K562 (cell line): Measurements from ENCODE around the gene ZNF487. TPM values are rescaled to one million over a fixed set of nuclear protein-coding genes. Genes with fewer than 3 reads are reported as not detected.

ENCODE experiments used
- DMBX1 ChIP-seq: fragments of 250-450 bp; sonication (Bioruptor Pico); IDR thresholded peaks from 2 replicates; pipeline ENCODE4 v1.8.0; 2022; ENCODE audit warnings: inconsistent platforms, mild to moderate bottlenecking, moderate library complexity, borderline replicate concordance
- E2F3 ChIP-seq: fragments of 250-450 bp; sonication (Bioruptor Pico); IDR thresholded peaks from 2 replicates; pipeline ENCODE4 v1.4.0; 2020; ENCODE audit warnings: mild to moderate bottlenecking
- EP400 ChIP-seq: fragments of 450-650 bp; IDR thresholded peaks from 2 replicates; pipeline ENCODE4 v1.6.1; 2017; ENCODE audit warnings: antibody characterized with exemption, mild to moderate bottlenecking, moderate library complexity
- FOSL1 ChIP-seq: fragments of 200-800 bp; sonication (Bioruptor generic); conservative IDR thresholded peaks from 2 replicates; pipeline ENCODE4 v1.6.1; 2016; ENCODE audit warnings: missing genetic modification characterization, missing compliant biosample characterization
- HNRNPL ChIP-seq: fragments of 200-400 bp; formaldehyde crosslinking; IDR thresholded peaks from 2 replicates; pipeline ENCODE4 v1.6.1; 2017; ENCODE audit warnings: low read depth, mild to moderate bottlenecking, low read length
- MXI1 ChIP-seq: IDR thresholded peaks from 2 replicates; pipeline ENCODE4 v1.6.1; 2011; ENCODE audit warnings: low read depth, mild to moderate bottlenecking, improper control_type of control experiment, low read length
- SMAD4 ChIP-seq: fragments of 250-450 bp; sonication (Bioruptor Pico); conservative IDR thresholded peaks from 2 replicates; pipeline ENCODE4 v1.8.0; 2021; ENCODE audit warnings: inconsistent platforms, mild to moderate bottlenecking, moderate library complexity
- SOX6 ChIP-seq: fragments of 450-650 bp; IDR thresholded peaks from 2 replicates; pipeline ENCODE4 v1.6.1; 2014; ENCODE audit warnings: mild to moderate bottlenecking
- ZNF232 ChIP-seq: sonication (generic); formaldehyde crosslinking; IDR thresholded peaks from 2 replicates; pipeline ENCODE4 v1.8.0; 2022; ENCODE audit warnings: mild to moderate bottlenecking, missing genetic modification reagents
- polyA plus RNA-seq, 8 experiments: library from polyadenylated mRNA; depleted of rRNA in 4 of 8; stranded (reverse) in 5 of 8; unstranded in 3 of 8; fragments of >200 nt; fragmentation: Nextera tagmentation in 2 of 8; fragmentation: Illumina TruSeq in 1 of 8; extraction: Ambion mirVana in 2 of 8; extraction: Trizol in 1 of 8; gene quantifications; 2 replicates each; pipeline versions ENCODE4 v1.2.1 to v1.2.3, GENCODE V29; 2011 to 2014; ENCODE audit warnings: inconsistent platforms in 1 of 8, missing spikeins in 1 of 8
- total RNA-seq, 7 experiments: library from RNA; depleted of rRNA in 6 of 7; stranded (reverse); fragments of >200 nt in 6 of 7; fragmentation: Illumina TruSeq in 2 of 7; extraction: Trizol in 2 of 7; gene quantifications; 2 replicates each; pipeline versions ENCODE4 v1.2.1 to v1.2.3, GENCODE V29; 2011 to 2021; ENCODE audit warnings: low replicate concordance in 1 of 7
- TF ChIP-seq, protein P1 (sequence below): sonication (generic); formaldehyde crosslinking; IDR thresholded peaks from 2 replicates; pipeline ENCODE4 v1.8.1; 2023; ENCODE audit warnings: mild to moderate bottlenecking, missing genetic modification reagents
- TF ChIP-seq, protein P2 (sequence below), 2 experiments: fragments of 250-450 bp in 1 of 2; fragments of 450-650 bp in 1 of 2; sonication (Bioruptor Pico) in 1 of 2; IDR thresholded peaks; 2 replicates each; pipeline versions ENCODE4 v1.6.1 to v1.8.0; 2016 to 2021; ENCODE audit warnings: mild to moderate bottlenecking in 2 of 2, moderate library complexity in 2 of 2, missing compliant biosample characterization in 1 of 2, missing genetic modification characterization in 1 of 2
- TF ChIP-seq, protein P3 (sequence below): fragments of 250-450 bp; sonication (Bioruptor Pico); IDR thresholded peaks from 2 replicates; pipeline ENCODE4 v1.4.0; 2020
- TF ChIP-seq, protein P4 (sequence below): fragments of 450-650 bp; IDR thresholded peaks from 2 replicates; pipeline ENCODE4 v1.6.1; 2016; ENCODE audit warnings: mild to moderate bottlenecking
- TF ChIP-seq, protein P5 (sequence below), 2 experiments: fragments of 450-650 bp in 1 of 2; sonication (generic) in 1 of 2; formaldehyde crosslinking in 1 of 2; IDR thresholded peaks in 1 of 2; conservative IDR thresholded peaks in 1 of 2; 2 replicates each; pipeline versions ENCODE4 v1.6.1 to v1.8.1; 2016 to 2023; ENCODE audit warnings: mild to moderate bottlenecking in 2 of 2, moderate library complexity in 2 of 2, inconsistent platforms in 1 of 2, missing genetic modification reagents in 1 of 2
- TF ChIP-seq, protein P6 (sequence below): fragments of 450-650 bp; conservative IDR thresholded peaks from 2 replicates; pipeline ENCODE4 v1.6.1; 2016; ENCODE audit warnings: missing genetic modification characterization, low read depth, mild to moderate bottlenecking, control low read depth, missing compliant biosample characterization

The ZNF487 gene
- total and polyA plus RNA-seq, 9 of the 15 experiments (the other 6 are each of a cell fraction or from before 2014, with no cell fraction given) = 1.9 to 6.5 (median 4.2) TPM

DNA sequence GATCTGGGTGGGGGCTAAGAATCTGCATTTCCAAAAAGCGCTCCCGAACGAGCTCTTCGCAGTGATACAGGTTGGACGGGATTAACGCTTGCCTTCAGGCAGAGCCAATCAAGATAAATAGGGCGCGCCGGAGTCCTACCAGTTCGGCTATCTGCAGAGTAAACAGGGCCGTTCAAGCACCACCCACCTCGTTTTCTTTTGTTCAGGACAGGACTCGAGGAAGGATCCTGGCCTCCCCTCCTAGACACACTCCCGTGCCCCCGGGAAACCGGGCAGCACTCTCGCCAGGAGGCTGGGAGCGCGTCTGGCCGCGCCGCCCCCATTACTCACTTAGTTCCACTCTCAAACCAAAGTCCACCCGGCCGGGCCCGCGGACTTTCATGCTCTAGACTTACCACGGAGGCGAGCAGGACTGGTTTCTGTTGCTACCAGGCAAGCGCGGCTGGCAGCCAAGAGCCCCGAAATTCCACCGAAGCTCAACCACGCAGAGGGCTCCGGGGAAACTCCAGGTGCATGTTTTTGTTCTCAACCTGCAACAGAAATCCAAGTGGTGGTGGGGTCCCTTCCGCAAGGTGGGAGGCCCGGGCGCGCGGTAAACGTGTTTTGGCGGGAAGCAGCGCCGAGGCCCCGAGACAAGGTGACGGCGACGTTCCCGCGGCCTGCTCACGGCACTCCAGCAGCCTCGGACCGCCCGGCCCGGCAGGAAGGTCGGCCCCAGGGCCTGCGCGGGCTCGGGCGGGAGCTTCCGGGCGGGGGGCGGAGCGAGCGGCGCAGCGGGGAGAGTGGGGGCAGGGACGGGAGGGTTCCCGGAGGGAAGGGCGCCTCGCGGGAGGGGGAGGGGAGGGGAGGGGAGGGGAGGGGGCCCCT is 40.6 kb upstream of the ZNF487 start (continued):
- TF ChIP-seq, protein P1, sequence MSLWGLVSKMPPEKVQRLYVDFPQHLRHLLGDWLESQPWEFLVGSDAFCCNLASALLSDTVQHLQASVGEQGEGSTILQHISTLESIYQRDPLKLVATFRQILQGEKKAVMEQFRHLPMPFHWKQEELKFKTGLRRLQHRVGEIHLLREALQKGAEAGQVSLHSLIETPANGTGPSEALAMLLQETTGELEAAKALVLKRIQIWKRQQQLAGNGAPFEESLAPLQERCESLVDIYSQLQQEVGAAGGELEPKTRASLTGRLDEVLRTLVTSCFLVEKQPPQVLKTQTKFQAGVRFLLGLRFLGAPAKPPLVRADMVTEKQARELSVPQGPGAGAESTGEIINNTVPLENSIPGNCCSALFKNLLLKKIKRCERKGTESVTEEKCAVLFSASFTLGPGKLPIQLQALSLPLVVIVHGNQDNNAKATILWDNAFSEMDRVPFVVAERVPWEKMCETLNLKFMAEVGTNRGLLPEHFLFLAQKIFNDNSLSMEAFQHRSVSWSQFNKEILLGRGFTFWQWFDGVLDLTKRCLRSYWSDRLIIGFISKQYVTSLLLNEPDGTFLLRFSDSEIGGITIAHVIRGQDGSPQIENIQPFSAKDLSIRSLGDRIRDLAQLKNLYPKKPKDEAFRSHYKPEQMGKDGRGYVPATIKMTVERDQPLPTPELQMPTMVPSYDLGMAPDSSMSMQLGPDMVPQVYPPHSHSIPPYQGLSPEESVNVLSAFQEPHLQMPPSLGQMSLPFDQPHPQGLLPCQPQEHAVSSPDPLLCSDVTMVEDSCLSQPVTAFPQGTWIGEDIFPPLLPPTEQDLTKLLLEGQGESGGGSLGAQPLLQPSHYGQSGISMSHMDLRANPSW = no peak
- TF ChIP-seq E2F3 (peak; percentile 97), HNRNPL (peak; percentile 16; the same call in 1 of the 2 replicates), EP400 (peak; percentile 48), SOX6 (peak; percentile 48), SMAD4 (peak; percentile 85; the same call in 1 of the 2 replicates), ZNF232 (CRISPR knock-in tag) (peak; percentile 73; the same call in 1 of the 2 replicates), FOSL1 (tag) (no peak; the same call in 1 of the 2 replicates), DMBX1 (peak; percentile 40; the same call in 1 of the 2 replicates), MXI1 (no peak)
- TF ChIP-seq, protein P2, sequence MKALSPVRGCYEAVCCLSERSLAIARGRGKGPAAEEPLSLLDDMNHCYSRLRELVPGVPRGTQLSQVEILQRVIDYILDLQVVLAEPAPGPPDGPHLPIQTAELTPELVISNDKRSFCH (CRISPR knock-in tag; IDR thresholded peaks at IDR 0.05) = no peak
- TF ChIP-seq, protein P2 (tag; IDR thresholded peaks at IDR 0.05) = peak; percentile 68
- TF ChIP-seq, protein P3, sequence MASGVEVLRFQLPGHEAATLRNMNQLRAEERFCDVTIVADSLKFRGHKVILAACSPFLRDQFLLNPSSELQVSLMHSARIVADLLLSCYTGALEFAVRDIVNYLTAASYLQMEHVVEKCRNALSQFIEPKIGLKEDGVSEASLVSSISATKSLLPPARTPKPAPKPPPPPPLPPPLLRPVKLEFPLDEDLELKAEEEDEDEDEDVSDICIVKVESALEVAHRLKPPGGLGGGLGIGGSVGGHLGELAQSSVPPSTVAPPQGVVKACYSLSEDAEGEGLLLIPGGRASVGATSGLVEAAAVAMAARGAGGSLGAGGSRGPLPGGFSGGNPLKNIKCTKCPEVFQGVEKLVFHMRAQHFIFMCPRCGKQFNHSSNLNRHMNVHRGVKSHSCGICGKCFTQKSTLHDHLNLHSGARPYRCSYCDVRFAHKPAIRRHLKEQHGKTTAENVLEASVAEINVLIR (CRISPR knock-in tag) = no peak
- TF ChIP-seq, protein P4, sequence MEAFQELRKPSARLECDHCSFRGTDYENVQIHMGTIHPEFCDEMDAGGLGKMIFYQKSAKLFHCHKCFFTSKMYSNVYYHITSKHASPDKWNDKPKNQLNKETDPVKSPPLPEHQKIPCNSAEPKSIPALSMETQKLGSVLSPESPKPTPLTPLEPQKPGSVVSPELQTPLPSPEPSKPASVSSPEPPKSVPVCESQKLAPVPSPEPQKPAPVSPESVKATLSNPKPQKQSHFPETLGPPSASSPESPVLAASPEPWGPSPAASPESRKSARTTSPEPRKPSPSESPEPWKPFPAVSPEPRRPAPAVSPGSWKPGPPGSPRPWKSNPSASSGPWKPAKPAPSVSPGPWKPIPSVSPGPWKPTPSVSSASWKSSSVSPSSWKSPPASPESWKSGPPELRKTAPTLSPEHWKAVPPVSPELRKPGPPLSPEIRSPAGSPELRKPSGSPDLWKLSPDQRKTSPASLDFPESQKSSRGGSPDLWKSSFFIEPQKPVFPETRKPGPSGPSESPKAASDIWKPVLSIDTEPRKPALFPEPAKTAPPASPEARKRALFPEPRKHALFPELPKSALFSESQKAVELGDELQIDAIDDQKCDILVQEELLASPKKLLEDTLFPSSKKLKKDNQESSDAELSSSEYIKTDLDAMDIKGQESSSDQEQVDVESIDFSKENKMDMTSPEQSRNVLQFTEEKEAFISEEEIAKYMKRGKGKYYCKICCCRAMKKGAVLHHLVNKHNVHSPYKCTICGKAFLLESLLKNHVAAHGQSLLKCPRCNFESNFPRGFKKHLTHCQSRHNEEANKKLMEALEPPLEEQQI = no peak; the same call in 1 of the 2 replicates
- TF ChIP-seq, protein P5, sequence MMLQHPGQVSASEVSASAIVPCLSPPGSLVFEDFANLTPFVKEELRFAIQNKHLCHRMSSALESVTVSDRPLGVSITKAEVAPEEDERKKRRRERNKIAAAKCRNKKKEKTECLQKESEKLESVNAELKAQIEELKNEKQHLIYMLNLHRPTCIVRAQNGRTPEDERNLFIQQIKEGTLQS (IDR thresholded peaks at IDR 0.05) = no peak
- TF ChIP-seq, protein P5 (CRISPR knock-in tag; conservative IDR thresholded peaks at IDR 0.05) = no peak
- TF ChIP-seq, protein P6, sequence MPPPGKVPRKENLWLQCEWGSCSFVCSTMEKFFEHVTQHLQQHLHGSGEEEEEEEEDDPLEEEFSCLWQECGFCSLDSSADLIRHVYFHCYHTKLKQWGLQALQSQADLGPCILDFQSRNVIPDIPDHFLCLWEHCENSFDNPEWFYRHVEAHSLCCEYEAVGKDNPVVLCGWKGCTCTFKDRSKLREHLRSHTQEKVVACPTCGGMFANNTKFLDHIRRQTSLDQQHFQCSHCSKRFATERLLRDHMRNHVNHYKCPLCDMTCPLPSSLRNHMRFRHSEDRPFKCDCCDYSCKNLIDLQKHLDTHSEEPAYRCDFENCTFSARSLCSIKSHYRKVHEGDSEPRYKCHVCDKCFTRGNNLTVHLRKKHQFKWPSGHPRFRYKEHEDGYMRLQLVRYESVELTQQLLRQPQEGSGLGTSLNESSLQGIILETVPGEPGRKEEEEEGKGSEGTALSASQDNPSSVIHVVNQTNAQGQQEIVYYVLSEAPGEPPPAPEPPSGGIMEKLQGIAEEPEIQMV (tag) = no peak
